ENCODE measurements around the gene FSIP2.

- TF ChIP-seq EZH2 (IDR thresholded peaks at IDR 0.05) (no peak), POLR2AphosphoS5 (IDR thresholded peaks at IDR 0.05; ENCODE audit: borderline replicate concordance, low read depth, low read length) (no peak)
Observed at GRCh38 chr2:185825557-185825956, 87.0 kb downstream of the FSIP2 start.

All from SK-N-MC (cell line).